Measurements from ENCODE around the gene ITPR1. TPM values are rescaled to one million over a fixed set of nuclear protein-coding genes. Genes with fewer than 3 reads are reported as not detected.
A peak's percentile ranks its signal among the peaks of the same experiment; 100 is the strongest.

The ITPR1 gene
- total and polyA plus RNA-seq, 10 of the 15 experiments (the other 5 are each of a cell fraction or from before 2014, with no cell fraction given), result 12.2 to 239 (median 28.4) TPM

- TF ChIP-seq RCOR1 (conservative IDR thresholded peaks at IDR 0.05; ENCODE audit: low read depth, low read length) (no peak), LARP7 (IDR thresholded peaks at IDR 0.05) (peak; percentile 31; the same call in 1 of the 2 replicates), CEBPB (IDR thresholded peaks at IDR 0.05; ENCODE audit: borderline replicate concordance in 1 of 2, low read depth in 2 of 2, low read length in 2 of 2) (no peak), ZNF384 (IDR thresholded peaks at IDR 0.05; ENCODE audit: borderline replicate concordance, low read depth, low read length) (no peak), NR2F1 (conservative IDR thresholded peaks at IDR 0.05) (peak; percentile 47; the same call in 1 of the 2 replicates), SMAD1 (IDR thresholded peaks at IDR 0.05; ENCODE audit: low read depth, partially characterized antibody) (no peak), PML (IDR thresholded peaks at IDR 0.05; ENCODE audit: low read length) (no peak; the same call in 1 of the 2 replicates), ZNF274 (IDR thresholded peaks at IDR 0.05; ENCODE audit: insufficient read depth, insufficient read length) (no peak), MEF2A (IDR thresholded peaks at IDR 0.05; ENCODE audit: insufficient read depth, low read depth, low read length) (no peak), SRF (IDR thresholded peaks at IDR 0.05; ENCODE audit: low read depth in 2 of 2, low read length in 2 of 2) (no peak), CBX5 (IDR thresholded peaks at IDR 0.05; ENCODE audit: low read depth) (no peak), MTA3 (IDR thresholded peaks at IDR 0.05; ENCODE audit: borderline replicate concordance, low read length) (no peak), SUPT20H (IDR thresholded peaks at IDR 0.05; ENCODE audit: borderline replicate concordance, control insufficient read depth, low read depth, low read length) (no peak), TCF12 (IDR thresholded peaks at IDR 0.05; ENCODE audit: low read depth, low read length) (no peak), MTA2 (IDR thresholded peaks at IDR 0.05; ENCODE audit: low read depth) (no peak; the same call in 1 of the 2 replicates), ZNF207 (IDR thresholded peaks at IDR 0.05; ENCODE audit: borderline replicate concordance) (no peak), TARDBP (IDR thresholded peaks at IDR 0.05; ENCODE audit: borderline replicate concordance) (no peak), SIX5 (IDR thresholded peaks at IDR 0.05; ENCODE audit: low read depth, low read length, severe bottlenecking) (no peak), CREB1 (IDR thresholded peaks at IDR 0.05; ENCODE audit: low read depth) (peak; percentile 55; the same call in 1 of the 2 replicates), SPI1 (IDR thresholded peaks at IDR 0.05; ENCODE audit: borderline replicate concordance, insufficient read depth, low read depth, low read length) (no peak), BMI1 (IDR thresholded peaks at IDR 0.05; ENCODE audit: borderline replicate concordance) (no peak; the same call in none of the 2 replicates), RB1 (IDR thresholded peaks at IDR 0.05; ENCODE audit: borderline replicate concordance) (no peak), BACH1 (IDR thresholded peaks at IDR 0.05; ENCODE audit: borderline replicate concordance) (0 out of 2 replicates have a peak, but pooled peaks have one; percentile 14), ZNF24 (IDR thresholded peaks at IDR 0.05) (no peak), SIN3A (IDR thresholded peaks at IDR 0.05; ENCODE audit: low read depth, low read length) (no peak)
- TF ChIP-seq, protein P1, sequence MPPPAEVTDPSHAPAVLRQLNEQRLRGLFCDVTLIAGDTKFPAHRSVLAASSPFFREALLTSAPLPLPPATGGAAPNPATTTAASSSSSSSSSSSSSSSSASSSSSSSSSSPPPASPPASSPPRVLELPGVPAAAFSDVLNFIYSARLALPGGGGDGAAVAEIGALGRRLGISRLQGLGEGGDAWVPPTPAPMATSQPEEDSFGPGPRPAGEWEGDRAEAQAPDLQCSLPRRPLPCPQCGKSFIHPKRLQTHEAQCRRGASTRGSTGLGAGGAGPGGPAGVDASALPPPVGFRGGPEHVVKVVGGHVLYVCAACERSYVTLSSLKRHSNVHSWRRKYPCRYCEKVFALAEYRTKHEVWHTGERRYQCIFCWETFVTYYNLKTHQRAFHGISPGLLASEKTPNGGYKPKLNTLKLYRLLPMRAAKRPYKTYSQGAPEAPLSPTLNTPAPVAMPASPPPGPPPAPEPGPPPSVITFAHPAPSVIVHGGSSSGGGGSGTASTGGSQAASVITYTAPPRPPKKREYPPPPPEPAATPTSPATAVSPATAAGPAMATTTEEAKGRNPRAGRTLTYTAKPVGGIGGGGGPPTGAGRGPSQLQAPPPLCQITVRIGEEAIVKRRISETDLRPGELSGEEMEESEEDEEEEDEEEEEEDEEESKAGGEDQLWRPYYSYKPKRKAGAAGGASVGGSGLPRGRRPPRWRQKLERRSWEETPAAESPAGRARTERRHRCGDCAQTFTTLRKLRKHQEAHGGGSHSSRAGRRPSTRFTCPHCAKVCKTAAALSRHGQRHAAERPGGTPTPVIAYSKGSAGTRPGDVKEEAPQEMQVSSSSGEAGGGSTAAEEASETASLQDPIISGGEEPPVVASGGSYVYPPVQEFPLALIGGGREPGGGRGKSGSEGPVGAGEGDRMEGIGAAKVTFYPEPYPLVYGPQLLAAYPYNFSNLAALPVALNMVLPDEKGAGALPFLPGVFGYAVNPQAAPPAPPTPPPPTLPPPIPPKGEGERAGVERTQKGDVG (CRISPR knock-in tag; IDR thresholded peaks at IDR 0.05), result no peak
- TF ChIP-seq, protein P2, sequence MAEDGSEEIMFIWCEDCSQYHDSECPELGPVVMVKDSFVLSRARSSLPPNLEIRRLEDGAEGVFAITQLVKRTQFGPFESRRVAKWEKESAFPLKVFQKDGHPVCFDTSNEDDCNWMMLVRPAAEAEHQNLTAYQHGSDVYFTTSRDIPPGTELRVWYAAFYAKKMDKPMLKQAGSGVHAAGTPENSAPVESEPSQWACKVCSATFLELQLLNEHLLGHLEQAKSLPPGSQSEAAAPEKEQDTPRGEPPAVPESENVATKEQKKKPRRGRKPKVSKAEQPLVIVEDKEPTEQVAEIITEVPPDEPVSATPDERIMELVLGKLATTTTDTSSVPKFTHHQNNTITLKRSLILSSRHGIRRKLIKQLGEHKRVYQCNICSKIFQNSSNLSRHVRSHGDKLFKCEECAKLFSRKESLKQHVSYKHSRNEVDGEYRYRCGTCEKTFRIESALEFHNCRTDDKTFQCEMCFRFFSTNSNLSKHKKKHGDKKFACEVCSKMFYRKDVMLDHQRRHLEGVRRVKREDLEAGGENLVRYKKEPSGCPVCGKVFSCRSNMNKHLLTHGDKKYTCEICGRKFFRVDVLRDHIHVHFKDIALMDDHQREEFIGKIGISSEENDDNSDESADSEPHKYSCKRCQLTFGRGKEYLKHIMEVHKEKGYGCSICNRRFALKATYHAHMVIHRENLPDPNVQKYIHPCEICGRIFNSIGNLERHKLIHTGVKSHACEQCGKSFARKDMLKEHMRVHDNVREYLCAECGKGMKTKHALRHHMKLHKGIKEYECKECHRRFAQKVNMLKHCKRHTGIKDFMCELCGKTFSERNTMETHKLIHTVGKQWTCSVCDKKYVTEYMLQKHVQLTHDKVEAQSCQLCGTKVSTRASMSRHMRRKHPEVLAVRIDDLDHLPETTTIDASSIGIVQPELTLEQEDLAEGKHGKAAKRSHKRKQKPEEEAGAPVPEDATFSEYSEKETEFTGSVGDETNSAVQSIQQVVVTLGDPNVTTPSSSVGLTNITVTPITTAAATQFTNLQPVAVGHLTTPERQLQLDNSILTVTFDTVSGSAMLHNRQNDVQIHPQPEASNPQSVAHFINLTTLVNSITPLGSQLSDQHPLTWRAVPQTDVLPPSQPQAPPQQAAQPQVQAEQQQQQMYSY (CRISPR knock-in tag; IDR thresholded peaks at IDR 0.05), result no peak
These were observed 257.9 kb downstream of the ITPR1 start (continued) for GRCh38 chr3:4751029-4751501.

All from GM12878 (cell line).